HepG2 (cell line): Measurements from ENCODE around the gene ATXN1L. TPM values are rescaled to one million over a fixed set of nuclear protein-coding genes. Genes with fewer than 3 reads are reported as not detected.

ENCODE experiments used
- ATAC-seq: fragments of 200-7000 bp; cut with Tn5 transposase; 3 replicates; pipeline ENCODE4 v1.9.1; 2020; ENCODE audit warnings: mild to moderate bottlenecking, moderate library complexity
- BruUV-seq: library from RNA; stranded (reverse); fragments of 400-500 nt; replicated peaks from 2 replicates; lab custom pipeline; 2021; lab: Mats Ljungman, UMichigan
- CTCF ChIA-PET: fragments of 300-600 bp; formaldehyde crosslinking; extraction: SDS; loops from one replicate; lab custom pipeline; 2021; ENCODE audit warnings: low total read pairs, inconsistent platforms, low intra/inter-chr PET ratio; lab: Yijun Ruan, JAX
- POLR2A ChIA-PET: fragments of 350-600 bp; sonication (Branson Sonifier 250); formaldehyde crosslinking; loops from one replicate; lab custom pipeline; 2020; ENCODE audit warnings: antibody characterized with exemption, inconsistent platforms; lab: Yijun Ruan, JAX
- DNase-seq: peaks from one replicate; pipeline ENCODE4 v3.0.0-alpha.2; 2015; ENCODE audit warnings: low spot score
- FAIRE-seq: peaks from 3 replicates; lab custom pipeline; 2011; peaks lifted over from hg19 to GRCh38; lab: Jason Lieb, UNC
- H2AFZ ChIP-seq: one replicate; pipeline ENCODE4 v1.6.1; 2011; ENCODE audit warnings: low read length, inconsistent platforms
- H3K27ac ChIP-seq: fragments of 300-600 bp; 3 replicates; pipeline ENCODE4 v1.8.0; 2011; ENCODE audit warnings: mixed run types, mild to moderate bottlenecking, mixed read lengths, low read length, inconsistent platforms; ENCODE audit not compliant: insufficient read depth; ENCODE audit errors: extremely low read length
- H3K27me3 ChIP-seq, 2 experiments: fragments of 200-600 bp in 1 of 2; 2 replicates in 1 of 2; 3 replicates in 1 of 2; pipeline versions ENCODE4 v1.6.0 to v1.8.0; 2011; ENCODE audit warnings: low read length in 2 of 2, mild to moderate bottlenecking in 2 of 2, moderate library complexity in 2 of 2, inconsistent platforms in 1 of 2; ENCODE audit not compliant: insufficient read depth in 2 of 2, control insufficient read depth in 1 of 2
- H3K36me3 ChIP-seq, 2 experiments: fragments of 200-600 bp in 1 of 2; replicated peaks in 1 of 2; 2 replicates in 1 of 2; 3 replicates in 1 of 2; pipeline versions ENCODE4 v1.5.1 to v1.8.0; 2011; ENCODE audit warnings: low read length in 2 of 2, inconsistent platforms in 1 of 2; ENCODE audit not compliant: insufficient read depth in 2 of 2, control insufficient read depth in 1 of 2
- H3K4me1 ChIP-seq: 2 replicates; pipeline ENCODE4 v1.5.1; 2012; ENCODE audit warnings: low read length, inconsistent platforms; ENCODE audit not compliant: insufficient read depth
- H3K4me2 ChIP-seq: 2 replicates; pipeline ENCODE4 v1.6.0; 2011; ENCODE audit warnings: low read depth, low read length, inconsistent platforms
- H3K4me3 ChIP-seq, 3 experiments: fragments of 200-600 bp in 1 of 3; sonication (generic), shearing (Covaris generic) in 1 of 3; replicated peaks in 1 of 3; 2 replicates each; pipeline ENCODE4 v1.5.1; 2011 to 2016; ENCODE audit warnings: low read length in 3 of 3, inconsistent platforms in 2 of 3, low read depth in 2 of 3, mild to moderate bottlenecking in 2 of 3, control low read depth in 1 of 3, mixed read lengths in 1 of 3; ENCODE audit not compliant: insufficient read depth in 1 of 3
- H3K79me2 ChIP-seq: one replicate; pipeline ENCODE4 v1.6.1; 2011; ENCODE audit warnings: low read length, inconsistent platforms; ENCODE audit not compliant: insufficient read depth
- H3K9ac ChIP-seq: 2 replicates; pipeline ENCODE4 v1.6.0; 2011; ENCODE audit warnings: mild to moderate bottlenecking, low read depth, low read length, inconsistent platforms; ENCODE audit not compliant: insufficient read depth
- H3K9me3 ChIP-seq: 2 replicates; pipeline ENCODE4 v1.5.1; 2012; ENCODE audit warnings: mild to moderate bottlenecking, low read length
- H4K20me1 ChIP-seq: 2 replicates; pipeline ENCODE4 v1.6.0; 2011; ENCODE audit warnings: inconsistent platforms, mild to moderate bottlenecking, low read length, moderate library complexity; ENCODE audit not compliant: insufficient read depth
- CENPX ChIP-seq: sonication (generic); formaldehyde crosslinking; IDR thresholded peaks from 2 replicates; pipeline ENCODE4 v1.9.0; 2021; ENCODE audit warnings: mild to moderate bottlenecking, missing genetic modification reagents, moderate library complexity
- GATAD1 ChIP-seq: IDR thresholded peaks from 2 replicates; pipeline ENCODE4 v1.6.1; 2016; ENCODE audit warnings: missing genetic modification reagents, missing compliant biosample characterization
- IKZF4 ChIP-seq: sonication (generic); formaldehyde crosslinking; IDR thresholded peaks from 2 replicates; pipeline ENCODE4 v1.5.1; 2020; ENCODE audit warnings: borderline replicate concordance, mild to moderate bottlenecking, low read depth, missing genetic modification reagents; ENCODE audit errors: not compliant biosample characterization
- MATR3 ChIP-seq: sonication (generic); formaldehyde crosslinking; IDR thresholded peaks from 2 replicates; pipeline ENCODE4 v1.4.0; 2020; ENCODE audit warnings: missing genetic modification reagents
- MXI1 ChIP-seq: IDR thresholded peaks from 3 replicates; pipeline ENCODE4 v1.6.1; 2012; ENCODE audit warnings: low read depth, low read length, inconsistent platforms, borderline replicate concordance
- SP140L ChIP-seq: sonication (generic); formaldehyde crosslinking; IDR thresholded peaks from 2 replicates; pipeline ENCODE4 v1.4.0; 2020; ENCODE audit warnings: missing genetic modification reagents, borderline replicate concordance
- ZNF235 ChIP-seq: sonication (generic); formaldehyde crosslinking; IDR thresholded peaks from 2 replicates; pipeline ENCODE4 v1.8.1; 2023; ENCODE audit warnings: mild to moderate bottlenecking, missing genetic modification reagents, borderline replicate concordance
- ZNF362 ChIP-seq: sonication (generic); formaldehyde crosslinking; IDR thresholded peaks from 2 replicates; pipeline ENCODE4 v1.4.0; 2020; ENCODE audit warnings: missing genetic modification reagents, mild to moderate bottlenecking, borderline replicate concordance
- ZNF513 ChIP-seq: sonication (generic); formaldehyde crosslinking; conservative IDR thresholded peaks from 2 replicates; pipeline ENCODE4 v1.5.0; 2020; ENCODE audit warnings: missing genetic modification reagents
- ZNF574 ChIP-seq: sonication (generic); formaldehyde crosslinking; IDR thresholded peaks from 2 replicates; pipeline ENCODE4 v1.4.0; 2020; ENCODE audit warnings: missing genetic modification reagents
- ZNF768 ChIP-seq: sonication (generic); formaldehyde crosslinking; IDR thresholded peaks from 2 replicates; pipeline ENCODE4 v1.4.0; 2020; ENCODE audit warnings: missing genetic modification reagents
- ZNF776 ChIP-seq: sonication (generic); formaldehyde crosslinking; IDR thresholded peaks from 2 replicates; pipeline ENCODE4 v1.4.0; 2020; ENCODE audit warnings: mild to moderate bottlenecking, missing genetic modification reagents
- ZNF784 ChIP-seq: sonication (generic); formaldehyde crosslinking; IDR thresholded peaks from 2 replicates; pipeline ENCODE4 v1.5.1; 2020; ENCODE audit warnings: missing genetic modification reagents, mild to moderate bottlenecking, borderline replicate concordance
- WGBS: methylation state at CpG from one replicate; pipeline ENCODE4 v1.1.6; 2017; ENCODE audit warnings: low lambda C conversion rate; 5-methylcytosine and 5-hydroxymethylcytosine counted together
- in situ Hi-C: cut with HindIII; loops from 2 replicates; pipeline ENCODE4 v1.10.0; 2017; ENCODE audit warnings: low pct_unique_long_range_greater_than_20kb; ENCODE audit not compliant: extremely low pct_ligation_motif_present
- intact Hi-C: fragments of 100-400 bp; cut with micrococcal nuclease; formaldehyde crosslinking; loops from one replicate; pipeline ENCODE4 v1.10.0; 2022; ENCODE audit not compliant: unreplicated experiment
- polyA plus RNA-seq, 8 experiments: library from polyadenylated mRNA; depleted of rRNA in 3 of 8; stranded (reverse) in 7 of 8; unstranded in 1 of 8; fragments of >200 nt; fragmentation: Illumina TruSeq in 4 of 8; extraction: Trizol in 4 of 8; gene quantifications; 2 replicates each; pipeline versions ENCODE4 v1.2.1 to v1.2.3, GENCODE V29; 2011 to 2016; ENCODE audit warnings: low read depth in 4 of 8, missing spikeins in 1 of 8, mixed read lengths in 1 of 8; ENCODE audit not compliant: insufficient read depth in 1 of 8
- total RNA-seq, 5 experiments: library from RNA; depleted of rRNA; stranded (reverse); fragments of >200 nt; fragmentation: Illumina TruSeq; extraction: Trizol; gene quantifications; 2 replicates each; pipeline ENCODE4 v1.2.3, GENCODE V29; 2016; ENCODE audit warnings: low read depth in 1 of 5

Gene ATXN1L
- total and polyA plus RNA-seq, 2 of the 13 experiments (the other 11 are each of a cell fraction or from before 2014, with no cell fraction given), result 20.0 to 22.4 TPM

- in situ Hi-C loops, result no loop called here
- Histone ChIP-seq H3K9ac (no peak overlapping the region), H3K9me3 (no peaks in the 10 kb centered on the region), H3K4me1 (peaks cover 22% of the 10 kb centered on the region), H2AFZ (peak overlapping the region; percentile 43), H3K27me3 (no peaks in the 10 kb centered on the region), H3K4me2 (no peak overlapping the region), H3K27ac (no peak overlapping the region), H3K4me3 (no peak overlapping the region), H4K20me1 (no peaks in the 10 kb centered on the region), H3K79me2 (no peaks in the 10 kb centered on the region), H3K36me3 (no peaks in the 10 kb centered on the region)
- WGBS, result 27% methylated on average over 7 of the region's 7 CpGs
- ChIA-PET CTCF (no interaction called here), POLR2A (interaction anchor here (1.3 kb wide), 1 partner anchor 31 kb away, joined by 4 read pairs; the partner anchor contains the start of gene AP1G1)
- ATAC-seq (no peak), DNase-seq (no peak), FAIRE-seq (no peak)
- no TSS peak for BruUV-seq
- intact Hi-C loops, result no loop called here
- TF ChIP-seq SP140L (CRISPR knock-in tag) (no peak), ZNF776 (no peak), ZNF362 (CRISPR knock-in tag) (no peak), IKZF4 (CRISPR knock-in tag) (no peak), ZNF768 (CRISPR knock-in tag) (no peak), ZNF784 (CRISPR knock-in tag) (no peak), MXI1 (no peak), GATAD1 (no peak), ZNF574 (CRISPR knock-in tag) (no peak), ZNF513 (CRISPR knock-in tag) (no peak), MATR3 (CRISPR knock-in tag) (no peak), CENPX (CRISPR knock-in tag) (no peak), ZNF235 (CRISPR knock-in tag) (no peak)
These were observed 5.7 kb upstream of the ATXN1L start for GRCh38 chr16:71840052-71840451.
